Endothelial cell (in vitro differentiated cells): Measurements from ENCODE around the gene ZNF273. TPM values are rescaled to one million over a fixed set of nuclear protein-coding genes. Genes with fewer than 3 reads are reported as not detected.

Experiments used
- DNase-seq: peaks from one replicate; pipeline ENCODE4 v3.0.0; 2021; ENCODE audit warnings: low spot score
- H3K27ac Mint-ChIP-seq: one replicate; pipeline ENCODE4 v1.8.0; 2021; ENCODE audit warnings: mixed read lengths, inconsistent platforms; ENCODE audit not compliant: unreplicated experiment
- H3K27me3 Mint-ChIP-seq: one replicate; pipeline ENCODE4 v1.8.0; 2021; ENCODE audit warnings: mild to moderate bottlenecking, moderate library complexity, mixed read lengths, inconsistent platforms; ENCODE audit not compliant: unreplicated experiment
- H3K36me3 Mint-ChIP-seq: one replicate; pipeline ENCODE4 v1.8.0; 2021; ENCODE audit warnings: mild to moderate bottlenecking, low read depth, mixed read lengths, inconsistent platforms; ENCODE audit not compliant: unreplicated experiment
- H3K4me1 Mint-ChIP-seq: one replicate; pipeline ENCODE4 v1.8.0; 2021; ENCODE audit warnings: mild to moderate bottlenecking, mixed read lengths, inconsistent platforms; ENCODE audit not compliant: unreplicated experiment
- H3K4me3 Mint-ChIP-seq: one replicate; pipeline ENCODE4 v1.8.0; 2021; ENCODE audit warnings: mild to moderate bottlenecking, mixed read lengths, inconsistent platforms; ENCODE audit not compliant: unreplicated experiment
- H3K9me3 Mint-ChIP-seq: one replicate; pipeline ENCODE4 v1.8.0; 2021; ENCODE audit warnings: mixed read lengths, inconsistent platforms; ENCODE audit not compliant: unreplicated experiment
- total RNA-seq: library from RNA; stranded (reverse); fragmentation: NEBNext Ultra II Directional; extraction: Animal tissue kit (Norgen Biotek cat#: 25700); gene quantifications from one replicate; pipeline ENCODE4 v1.2.1, GENCODE V29; 2021; ENCODE audit not compliant: unreplicated experiment
- TF ChIP-seq, protein P1 (sequence below): fragments of 200-600 bp; sonication (generic); IDR thresholded peaks from one replicate; pipeline ENCODE4 v1.5.0; 2021; ENCODE audit warnings: antibody characterized with exemption; ENCODE audit not compliant: unreplicated experiment

Gene ZNF273
- total RNA-seq, 1 donor from 2014 or later = 9.3 TPM

GRCh38 chr7:64886956-64887545, 16.0 kb upstream of the ZNF273 start:
- DNase-seq = no peak
- no peak overlapping the region for H3K27ac Mint-ChIP-seq
- TF ChIP-seq, protein P1, sequence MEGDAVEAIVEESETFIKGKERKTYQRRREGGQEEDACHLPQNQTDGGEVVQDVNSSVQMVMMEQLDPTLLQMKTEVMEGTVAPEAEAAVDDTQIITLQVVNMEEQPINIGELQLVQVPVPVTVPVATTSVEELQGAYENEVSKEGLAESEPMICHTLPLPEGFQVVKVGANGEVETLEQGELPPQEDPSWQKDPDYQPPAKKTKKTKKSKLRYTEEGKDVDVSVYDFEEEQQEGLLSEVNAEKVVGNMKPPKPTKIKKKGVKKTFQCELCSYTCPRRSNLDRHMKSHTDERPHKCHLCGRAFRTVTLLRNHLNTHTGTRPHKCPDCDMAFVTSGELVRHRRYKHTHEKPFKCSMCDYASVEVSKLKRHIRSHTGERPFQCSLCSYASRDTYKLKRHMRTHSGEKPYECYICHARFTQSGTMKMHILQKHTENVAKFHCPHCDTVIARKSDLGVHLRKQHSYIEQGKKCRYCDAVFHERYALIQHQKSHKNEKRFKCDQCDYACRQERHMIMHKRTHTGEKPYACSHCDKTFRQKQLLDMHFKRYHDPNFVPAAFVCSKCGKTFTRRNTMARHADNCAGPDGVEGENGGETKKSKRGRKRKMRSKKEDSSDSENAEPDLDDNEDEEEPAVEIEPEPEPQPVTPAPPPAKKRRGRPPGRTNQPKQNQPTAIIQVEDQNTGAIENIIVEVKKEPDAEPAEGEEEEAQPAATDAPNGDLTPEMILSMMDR = no peak
- no peak overlapping the region for H3K4me3 Mint-ChIP-seq
- peaks cover 26% of the 10 kb centered on the region for H3K27me3 Mint-ChIP-seq
- peaks cover 9% of the 10 kb centered on the region for H3K9me3 Mint-ChIP-seq
- H3K36me3 Mint-ChIP-seq = peaks cover 9% of the 10 kb centered on the region
- peaks cover 7% of the 10 kb centered on the region for H3K4me1 Mint-ChIP-seq

- peak; percentile 68 for DNase-seq
- Mint-ChIP-seq H3K27me3 (peaks cover 25% of the 10 kb centered on the region), H3K27ac (no peak overlapping the region), H3K9me3 (peaks cover 9% of the 10 kb centered on the region), H3K4me3 (peak overlapping the region; percentile 89), H3K4me1 (peaks cover 8% of the 10 kb centered on the region), H3K36me3 (peaks cover 6% of the 10 kb centered on the region)
- TF ChIP-seq, protein P1 = peak; percentile 46
Observed at GRCh38 chr7:64887756-64888508, 15.1 kb upstream of the ZNF273 start.

DNA sequence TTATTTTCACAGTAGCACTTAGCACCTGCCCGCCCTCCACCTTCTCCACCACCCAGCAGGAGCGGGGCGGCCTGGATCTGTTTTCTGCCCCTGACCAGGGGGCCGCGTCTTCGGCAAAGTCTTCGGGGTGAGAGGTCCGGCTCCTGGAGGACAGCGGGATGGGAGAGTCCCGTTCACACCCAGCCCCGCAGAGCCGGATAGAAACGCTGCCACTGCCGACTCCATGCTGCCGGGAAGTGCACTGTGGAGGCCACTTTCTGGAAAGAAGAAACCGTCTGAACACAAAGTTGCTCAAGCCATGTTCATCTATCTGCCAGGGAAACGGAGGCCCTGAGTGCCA, 14.5 kb upstream of the ZNF273 start:
- peaks cover 28% of the 10 kb centered on the region for H3K27me3 Mint-ChIP-seq
- H3K9me3 Mint-ChIP-seq = peaks cover 7% of the 10 kb centered on the region
- DNase-seq = peak; percentile 17
- H3K4me3 Mint-ChIP-seq = peak overlapping the region; percentile 89
- H3K36me3 Mint-ChIP-seq = peaks cover 6% of the 10 kb centered on the region
- H3K27ac Mint-ChIP-seq = no peak overlapping the region
- peaks cover 10% of the 10 kb centered on the region for H3K4me1 Mint-ChIP-seq
- TF ChIP-seq, protein P1 = no peak

- TF ChIP-seq, protein P1 = no peak
- DNase-seq = peak; percentile 22
- peaks cover 22% of the 10 kb centered on the region for H3K27me3 Mint-ChIP-seq
- H3K36me3 Mint-ChIP-seq = peaks cover 1% of the 10 kb centered on the region
- peaks cover 10% of the 10 kb centered on the region for H3K4me1 Mint-ChIP-seq
- no peak overlapping the region for H3K27ac Mint-ChIP-seq
- peak overlapping the region; percentile 89 for H3K4me3 Mint-ChIP-seq
- H3K9me3 Mint-ChIP-seq = peaks cover under 1% of the 10 kb centered on the region
Observed at GRCh38 chr7:64888901-64889685, 14.0 kb upstream of the ZNF273 start.
